Endothelial cell (in vitro differentiated cells): ENCODE measurements around the gene MED15. TPM values are rescaled to one million over a fixed set of nuclear protein-coding genes. Genes with fewer than 3 reads are reported as not detected.
A peak's percentile ranks its signal among the peaks of the same experiment; 100 is the strongest.

Experiments used
- DNase-seq: peaks from one replicate; pipeline ENCODE4 v3.0.0; 2021; ENCODE audit warnings: low spot score
- H3K27ac Mint-ChIP-seq: one replicate; pipeline ENCODE4 v1.8.0; 2021; ENCODE audit warnings: mixed read lengths, inconsistent platforms; ENCODE audit not compliant: unreplicated experiment
- H3K27me3 Mint-ChIP-seq: one replicate; pipeline ENCODE4 v1.8.0; 2021; ENCODE audit warnings: mild to moderate bottlenecking, moderate library complexity, mixed read lengths, inconsistent platforms; ENCODE audit not compliant: unreplicated experiment
- H3K36me3 Mint-ChIP-seq: one replicate; pipeline ENCODE4 v1.8.0; 2021; ENCODE audit warnings: mild to moderate bottlenecking, low read depth, mixed read lengths, inconsistent platforms; ENCODE audit not compliant: unreplicated experiment
- H3K4me1 Mint-ChIP-seq: one replicate; pipeline ENCODE4 v1.8.0; 2021; ENCODE audit warnings: mild to moderate bottlenecking, mixed read lengths, inconsistent platforms; ENCODE audit not compliant: unreplicated experiment
- H3K4me3 Mint-ChIP-seq: one replicate; pipeline ENCODE4 v1.8.0; 2021; ENCODE audit warnings: mild to moderate bottlenecking, mixed read lengths, inconsistent platforms; ENCODE audit not compliant: unreplicated experiment
- H3K9me3 Mint-ChIP-seq: one replicate; pipeline ENCODE4 v1.8.0; 2021; ENCODE audit warnings: mixed read lengths, inconsistent platforms; ENCODE audit not compliant: unreplicated experiment
- CTCF ChIP-seq: fragments of 200-600 bp; sonication (generic); IDR thresholded peaks from one replicate; pipeline ENCODE4 v1.5.0; 2021; ENCODE audit warnings: antibody characterized with exemption; ENCODE audit not compliant: unreplicated experiment
- total RNA-seq: library from RNA; stranded (reverse); fragmentation: NEBNext Ultra II Directional; extraction: Animal tissue kit (Norgen Biotek cat#: 25700); gene quantifications from one replicate; pipeline ENCODE4 v1.2.1, GENCODE V29; 2021; ENCODE audit not compliant: unreplicated experiment

MED15 gene
- total RNA-seq, 1 donor from 2014 or later: 165 TPM

GRCh38 chr22:20523086-20523983 lies 15.9 kb downstream of the MED15 start:
- H3K36me3 Mint-ChIP-seq: peaks cover 35% of the 10 kb centered on the region
- H3K4me3 Mint-ChIP-seq: peak overlapping the region; percentile 5
- TF ChIP-seq CTCF: no peak
- no peak for DNase-seq
- peaks cover 5% of the 10 kb centered on the region for H3K27me3 Mint-ChIP-seq
- no peaks in the 10 kb centered on the region for H3K9me3 Mint-ChIP-seq
- H3K4me1 Mint-ChIP-seq: peaks cover 36% of the 10 kb centered on the region
- peak overlapping the region; percentile 45 for H3K27ac Mint-ChIP-seq

GRCh38 chr22:20524004-20524481 lies 16.6 kb downstream of the MED15 start:
- Mint-ChIP-seq H3K36me3 (peaks cover 36% of the 10 kb centered on the region), H3K27ac (peak overlapping the region; percentile 46), H3K9me3 (no peaks in the 10 kb centered on the region), H3K27me3 (peaks cover 3% of the 10 kb centered on the region), H3K4me1 (peaks cover 34% of the 10 kb centered on the region), H3K4me3 (no peak overlapping the region)
- TF ChIP-seq CTCF: no peak
- no peak for DNase-seq

- Mint-ChIP-seq H3K9me3 (no peaks in the 10 kb centered on the region), H3K27ac (no peak overlapping the region)
Measured at GRCh38 chr22:20525048-20525447, 17.6 kb downstream of the MED15 start.

GRCh38 chr22:20526305-20526627 lies 18.9 kb downstream of the MED15 start:
- no peak for DNase-seq
- no peaks in the 10 kb centered on the region for H3K9me3 Mint-ChIP-seq
- peaks cover 45% of the 10 kb centered on the region for H3K4me1 Mint-ChIP-seq
- H3K36me3 Mint-ChIP-seq: peaks cover 30% of the 10 kb centered on the region
- H3K27ac Mint-ChIP-seq: no peak overlapping the region
- no peak overlapping the region for H3K4me3 Mint-ChIP-seq
- no peak for TF ChIP-seq CTCF
- H3K27me3 Mint-ChIP-seq: peaks cover 6% of the 10 kb centered on the region

More at GRCh38 chr22:20525048-20525447, 17.6 kb downstream of the MED15 start:
- H3K4me3 Mint-ChIP-seq: no peak overlapping the region
- DNase-seq: no peak
- TF ChIP-seq CTCF: no peak
- H3K36me3 Mint-ChIP-seq: peaks cover 34% of the 10 kb centered on the region
- H3K4me1 Mint-ChIP-seq: peaks cover 36% of the 10 kb centered on the region
- peaks cover 3% of the 10 kb centered on the region for H3K27me3 Mint-ChIP-seq
